KMS-11 (cell line): Measurements from ENCODE around the gene TRAPPC2L.

Experiments
- H2AFZ ChIP-seq: fragments of 200-600 bp; sonication (generic); 2 replicates; pipeline ENCODE4 v1.6.1; 2016; ENCODE audit warnings: antibody characterized with exemption, mixed run types, low read depth
- H3K27ac ChIP-seq: fragments of 200-600 bp; sonication (generic); 2 replicates; pipeline ENCODE4 v1.6.1; 2016; ENCODE audit warnings: mild to moderate bottlenecking, mixed run types
- H3K27me3 ChIP-seq: fragments of 200-600 bp; sonication (generic); 2 replicates; pipeline ENCODE4 v1.6.1; 2017; ENCODE audit warnings: mild to moderate bottlenecking, low read depth, mixed run types, moderate library complexity; ENCODE audit not compliant: insufficient read depth
- H3K36me3 ChIP-seq: fragments of 200-600 bp; sonication (generic); 2 replicates; pipeline ENCODE4 v1.6.1; 2017; ENCODE audit warnings: mild to moderate bottlenecking, mixed run types; ENCODE audit not compliant: insufficient read depth
- H3K4me1 ChIP-seq: fragments of 200-600 bp; sonication (generic); 2 replicates; pipeline ENCODE4 v1.6.1; 2016; ENCODE audit warnings: mild to moderate bottlenecking, low read depth, mixed run types; ENCODE audit not compliant: poor library complexity, severe bottlenecking
- H3K4me2 ChIP-seq: fragments of 200-600 bp; sonication (generic); 2 replicates; pipeline ENCODE4 v1.7.0; 2016; ENCODE audit warnings: mild to moderate bottlenecking, mixed run types
- H3K4me3 ChIP-seq: fragments of 200-600 bp; sonication (generic); IDR thresholded peaks from 2 replicates; pipeline ENCODE4 v1.6.1; 2017; ENCODE audit warnings: low read depth, low read length, mixed read lengths; ENCODE audit not compliant: insufficient read depth
- H3K79me2 ChIP-seq: fragments of 200-600 bp; sonication (generic); 2 replicates; pipeline ENCODE4 v1.6.1; 2016; ENCODE audit warnings: low read depth, mixed run types; ENCODE audit not compliant: insufficient read depth
- H3K9ac ChIP-seq: fragments of 200-600 bp; sonication (generic); 2 replicates; pipeline ENCODE4 v1.6.1; 2016; ENCODE audit warnings: mild to moderate bottlenecking, mixed run types
- H4K20me1 ChIP-seq: fragments of 200-600 bp; sonication (generic); 2 replicates; pipeline ENCODE4 v1.6.1; 2016; ENCODE audit warnings: mild to moderate bottlenecking, mixed run types; ENCODE audit not compliant: insufficient read depth
- CTCF ChIP-seq: fragments of 200-600 bp; sonication (generic); conservative IDR thresholded peaks from 2 replicates; pipeline ENCODE4 v1.6.1; 2017; ENCODE audit warnings: low read depth, mild to moderate bottlenecking, antibody characterized with exemption, low read length, moderate library complexity, mixed read lengths

The TRAPPC2L gene

GRCh38 chr16:88855176-88855575 is 1.8 kb upstream of the TRAPPC2L start:
- H3K9ac ChIP-seq, result no peak overlapping the region
- no peak overlapping the region for H3K4me3 ChIP-seq
- no peak overlapping the region for H3K27ac ChIP-seq
- H3K4me1 ChIP-seq, result peaks cover 7% of the 10 kb centered on the region
- TF ChIP-seq CTCF, result no peak
- H3K27me3 ChIP-seq, result no peaks in the 10 kb centered on the region
- H3K79me2 ChIP-seq, result no peaks in the 10 kb centered on the region; the same call in 1 of the 2 replicates
- no peak overlapping the region for H2AFZ ChIP-seq
- no peak overlapping the region for H3K4me2 ChIP-seq
- H3K36me3 ChIP-seq, result no peaks in the 10 kb centered on the region; the same call in 1 of the 2 replicates
- no peaks in the 10 kb centered on the region for H4K20me1 ChIP-seq

- Histone ChIP-seq H3K79me2 (no peaks in the 10 kb centered on the region; the same call in 1 of the 2 replicates), H2AFZ (no peak overlapping the region), H3K27ac (no peak overlapping the region), H3K27me3 (no peaks in the 10 kb centered on the region), H3K4me3 (no peak overlapping the region), H4K20me1 (no peaks in the 10 kb centered on the region), H3K4me2 (peak overlapping the region; percentile 51; the same call in 1 of the 2 replicates), H3K36me3 (no peaks in the 10 kb centered on the region; the same call in 1 of the 2 replicates), H3K9ac (no peak overlapping the region), H3K4me1 (peaks cover 7% of the 10 kb centered on the region)
- TF ChIP-seq CTCF, result no peak
Observed at GRCh38 chr16:88855736-88856121, 1.2 kb upstream of the TRAPPC2L start.

- H3K36me3 ChIP-seq, result no peaks in the 10 kb centered on the region; the same call in 1 of the 2 replicates
- no peaks in the 10 kb centered on the region; the same call in 1 of the 2 replicates for H3K79me2 ChIP-seq
- peak overlapping the region; percentile 81 for H2AFZ ChIP-seq
- H3K4me2 ChIP-seq, result peak overlapping the region; percentile 51; the same call in 1 of the 2 replicates
- no peaks in the 10 kb centered on the region for H3K27me3 ChIP-seq
- TF ChIP-seq CTCF, result no peak
- H3K4me3 ChIP-seq, result no peak overlapping the region
- no peaks in the 10 kb centered on the region for H4K20me1 ChIP-seq
- H3K9ac ChIP-seq, result peak overlapping the region; percentile 63; the same call in 1 of the 2 replicates
- H3K27ac ChIP-seq, result no peak overlapping the region
- peaks cover 7% of the 10 kb centered on the region for H3K4me1 ChIP-seq
Observed at GRCh38 chr16:88856122-88856827, 652 bp upstream of the TRAPPC2L start.

GRCh38 chr16:88857728-88858339 is 907 bp downstream of the TRAPPC2L start:
- no peaks in the 10 kb centered on the region for H3K27me3 ChIP-seq
- TF ChIP-seq CTCF, result peak; percentile 66; the same call in 1 of the 2 replicates
- peak overlapping the region; percentile 63 for H3K9ac ChIP-seq
- no peaks in the 10 kb centered on the region; the same call in 1 of the 2 replicates for H3K79me2 ChIP-seq
- H2AFZ ChIP-seq, result peak overlapping the region; percentile 81
- H3K36me3 ChIP-seq, result no peaks in the 10 kb centered on the region; the same call in 1 of the 2 replicates
- no peaks in the 10 kb centered on the region for H4K20me1 ChIP-seq
- no peak overlapping the region for H3K27ac ChIP-seq
- H3K4me3 ChIP-seq, result peak overlapping the region; percentile 73
- H3K4me1 ChIP-seq, result peaks cover 7% of the 10 kb centered on the region
- H3K4me2 ChIP-seq, result peak overlapping the region; percentile 86
